DMS153 treated with DMSO at 0.1 percent for 48 hours (cell line): Measurements from ENCODE around the gene SMIM35.
"Not testable (repeated sequence)": the region's sequence is repeated elsewhere in the genome, so short reads cannot be mapped to it uniquely, and the experiment has no call there.

Source experiments
- DNase-seq: peaks from one replicate; lab custom pipeline; 2025; ENCODE audit not compliant: unreplicated experiment; lab: John Stamatoyannopoulos, UW

SMIM35 gene

GRCh38 chr11:118046051-118046963 is 40.5 kb downstream of the SMIM35 start:
- DNase-seq: no peak

- DNase-seq: no peak
Measured at GRCh38 chr11:118045191-118045590, 41.6 kb downstream of the SMIM35 start.

DNA sequence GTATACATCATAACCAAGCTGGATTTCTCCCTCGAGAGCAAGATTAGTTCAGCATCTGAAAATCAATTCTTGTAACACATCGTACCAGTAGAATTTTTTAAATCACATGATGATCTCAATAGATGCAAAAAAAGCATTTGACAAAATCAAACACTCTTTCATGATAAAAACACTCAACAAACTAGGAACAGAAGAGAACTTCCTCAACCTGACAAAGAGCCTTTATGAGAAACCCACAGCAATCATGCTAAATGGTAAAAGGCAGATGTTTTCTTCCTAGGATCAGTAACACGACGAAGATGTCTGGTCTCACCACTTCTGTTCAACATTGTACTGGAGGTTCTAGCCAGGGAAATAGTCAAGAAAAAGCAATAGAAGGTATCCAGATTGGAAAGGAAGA is 44.0 kb downstream of the SMIM35 start:
- DNase-seq: no peak

DNA sequence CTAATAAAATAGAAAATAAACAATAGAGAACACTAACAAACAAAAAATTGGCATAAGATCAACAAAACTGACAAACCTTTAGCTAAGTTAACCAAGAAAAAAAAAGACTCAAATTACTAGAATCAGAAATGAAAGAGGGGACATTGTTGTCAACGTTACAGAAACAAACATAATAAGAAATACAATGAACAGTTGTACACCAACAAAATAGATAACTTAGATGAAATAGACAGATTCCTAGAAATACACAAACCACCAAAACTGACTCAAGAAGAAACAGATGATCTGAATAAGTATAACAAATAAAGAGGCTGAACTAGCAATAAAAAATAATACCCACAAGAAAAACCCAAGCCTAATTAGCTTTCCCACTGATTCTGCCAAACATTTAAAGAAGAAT is 44.6 kb downstream of the SMIM35 start:
- DNase-seq: no peak

DNA sequence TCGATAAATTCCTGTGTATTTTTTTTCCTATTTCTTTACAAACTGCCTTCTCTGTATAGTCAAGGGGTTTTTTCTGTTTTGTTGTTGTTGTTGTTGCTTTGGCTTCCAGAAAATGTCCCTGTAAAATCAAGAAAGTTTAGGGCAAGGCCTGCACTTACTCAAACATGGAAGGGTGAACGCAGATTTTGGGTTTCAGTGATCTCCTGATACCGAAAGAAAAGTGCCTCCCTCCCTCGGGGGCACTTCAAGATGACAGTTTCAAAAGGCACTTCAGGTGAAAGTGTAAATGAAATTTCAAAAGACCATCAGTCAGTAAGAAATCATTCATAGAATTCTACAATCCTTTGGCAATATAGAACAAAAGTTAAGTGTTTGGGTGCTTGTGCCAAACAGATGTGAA is 53.3 kb downstream of the SMIM35 start:
- no peak for DNase-seq

- no peak for DNase-seq
Measured at GRCh38 chr11:118028626-118029025, 58.1 kb downstream of the SMIM35 start.

GRCh38 chr11:118027694-118028093 is 59.1 kb downstream of the SMIM35 start:
- no peak for DNase-seq

GRCh38 chr11:118021146-118021545 is 65.6 kb downstream of the SMIM35 start:
- no peak for DNase-seq

GRCh38 chr11:118018401-118018800 is 68.4 kb downstream of the SMIM35 start:
- no peak for DNase-seq

- DNase-seq: no peak
Measured at GRCh38 chr11:118017631-118018315, 69.0 kb downstream of the SMIM35 start.

- DNase-seq: no peak
Measured at GRCh38 chr11:118017111-118017510, 69.7 kb downstream of the SMIM35 start.

DNA sequence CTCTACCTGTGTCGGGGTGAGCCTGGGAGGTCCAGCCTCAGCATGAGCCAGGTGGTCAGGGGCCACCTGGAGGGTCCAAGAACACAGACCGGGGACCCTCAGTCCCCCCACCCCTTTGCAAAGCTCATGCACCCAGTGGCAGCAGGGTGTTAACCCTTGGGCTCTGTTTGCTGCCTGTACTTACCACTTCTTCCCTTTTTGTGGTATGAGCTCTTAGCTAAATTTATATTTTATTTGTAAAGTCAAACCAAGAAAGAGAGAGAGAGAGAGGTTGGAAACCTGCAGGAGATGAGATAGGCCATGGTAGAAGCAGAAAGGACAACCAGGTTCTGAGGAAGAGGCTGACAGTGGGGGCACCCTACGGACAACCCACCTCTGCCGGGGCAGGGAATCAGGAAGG is 70.7 kb downstream of the SMIM35 start:
- DNase-seq: no peak

DNA sequence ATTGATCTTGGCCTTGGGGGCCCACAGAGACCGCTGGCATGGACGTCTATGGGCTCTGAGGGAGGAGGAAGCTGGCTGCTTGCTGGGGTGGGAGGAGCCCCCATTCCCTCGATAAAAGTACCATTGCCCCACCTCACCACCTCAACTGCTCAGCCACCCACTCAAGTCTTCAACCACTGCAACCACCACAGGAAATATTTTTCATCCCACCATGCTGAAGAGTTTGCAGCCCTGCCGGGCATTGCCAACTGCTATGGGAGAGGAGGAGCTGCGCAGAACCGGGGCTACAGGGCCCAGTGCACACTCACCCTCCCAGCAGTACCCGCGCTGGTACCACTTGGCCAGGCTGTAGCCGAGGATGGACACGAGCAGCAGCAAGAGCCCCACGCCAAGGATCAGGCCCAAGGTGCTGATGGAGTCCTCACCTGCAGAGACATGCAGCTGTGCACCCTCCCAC is 71.3 kb downstream of the SMIM35 start:
- DNase-seq: no peak

DNA sequence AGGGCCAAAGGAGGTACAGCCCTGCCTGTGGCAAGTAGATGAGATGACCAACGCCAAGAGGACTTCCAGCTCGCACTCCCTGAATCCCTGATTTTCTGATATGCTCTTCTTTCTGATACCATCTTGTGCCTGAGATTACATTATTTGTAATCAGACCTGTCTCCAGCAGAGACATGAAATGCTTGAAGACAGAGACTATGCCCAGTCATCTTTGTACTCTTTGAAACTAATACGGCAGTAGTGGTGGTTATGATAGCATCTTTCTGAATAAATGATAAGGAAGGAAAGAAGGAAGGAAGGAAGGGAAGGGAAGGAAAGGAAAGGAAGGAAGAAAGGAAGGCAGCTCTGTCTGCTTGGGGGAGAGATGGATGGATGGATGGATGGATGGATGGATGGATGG is 72.7 kb downstream of the SMIM35 start:
- no peak for DNase-seq

GRCh38 chr11:118012083-118012669 is 74.6 kb downstream of the SMIM35 start:
- DNase-seq: no peak

GRCh38 chr11:118010738-118011461 is 75.9 kb downstream of the SMIM35 start:
- DNase-seq: no peak

DNA sequence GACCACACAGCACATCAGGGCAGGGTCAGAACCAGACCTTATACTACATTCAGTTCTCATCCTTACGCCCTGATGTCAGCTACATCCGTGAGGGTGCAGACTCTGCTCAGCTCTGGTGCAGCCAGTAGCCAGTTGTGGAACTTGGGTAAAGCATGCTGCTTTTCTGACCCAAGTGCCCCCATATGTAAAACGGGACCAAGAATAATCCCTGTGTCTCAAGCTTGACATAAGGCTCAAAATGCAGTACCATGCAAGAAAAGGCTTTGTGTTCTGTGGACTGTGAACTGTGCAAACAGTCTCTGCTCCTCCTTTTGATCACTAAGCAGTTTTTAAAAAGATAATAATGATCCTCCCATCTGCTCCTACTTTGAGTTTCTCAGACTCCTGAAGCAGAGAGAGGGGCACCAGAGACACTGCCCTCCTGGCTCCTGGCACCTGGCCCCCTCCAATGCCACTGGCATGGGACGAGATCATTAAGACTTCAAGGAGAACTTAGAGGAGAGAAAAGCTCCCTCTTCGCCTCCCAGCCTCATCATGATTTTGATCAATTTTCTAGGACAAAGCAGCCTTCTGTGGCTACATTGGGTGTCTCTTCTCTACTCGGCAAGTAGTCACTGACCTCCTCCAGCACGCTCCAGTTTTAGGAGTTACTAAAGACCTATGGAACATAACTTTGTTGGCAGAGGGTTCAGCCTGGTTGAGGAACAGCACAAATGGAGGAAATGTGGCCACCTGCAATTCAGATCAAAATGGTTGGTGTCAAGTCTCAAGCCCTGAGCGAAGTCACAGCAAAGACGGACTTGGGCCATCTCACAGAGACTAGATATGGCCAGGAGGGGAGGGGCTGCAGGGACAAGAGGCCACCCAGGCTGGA is 76.7 kb downstream of the SMIM35 start:
- no peak for DNase-seq

GRCh38 chr11:118008271-118008911 is 78.4 kb downstream of the SMIM35 start:
- no peak for DNase-seq

DNA sequence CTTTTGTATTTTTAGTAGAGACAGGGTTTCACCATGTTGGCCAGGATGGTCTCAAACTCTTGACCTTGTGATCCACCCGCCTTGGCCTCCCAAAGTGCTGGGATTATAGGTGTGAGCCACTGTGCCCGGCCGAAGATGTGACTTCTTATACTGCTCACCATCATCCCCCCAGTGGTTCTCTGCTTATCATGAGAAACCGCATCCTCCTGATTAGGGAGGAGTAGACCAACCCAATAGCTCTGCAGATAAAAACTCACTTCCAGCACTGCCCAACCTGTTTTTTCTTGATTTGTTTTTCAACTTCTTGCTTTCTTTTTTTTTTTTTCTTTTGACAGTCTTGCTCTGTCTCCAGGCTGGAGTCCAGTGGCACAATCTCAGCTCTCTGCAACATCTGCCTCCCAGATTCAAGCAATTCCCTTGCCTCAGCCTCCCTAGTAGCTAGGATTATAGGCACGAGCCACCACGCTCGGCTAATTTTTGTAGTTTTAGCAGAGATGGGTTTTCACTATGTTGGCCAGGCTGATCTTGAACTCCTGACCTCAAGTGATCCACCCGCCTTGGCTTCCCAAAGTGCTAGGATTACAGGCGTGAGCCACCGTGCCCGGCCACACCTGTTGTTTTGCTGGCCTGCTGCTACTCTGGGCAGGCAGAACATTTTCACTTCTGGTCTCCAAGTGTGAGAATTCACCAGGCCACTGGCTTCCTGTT is 79.0 kb downstream of the SMIM35 start:
- not testable (repeated sequence) for DNase-seq
